Gastroesophageal sphincter (tissue), 4 donors: ENCODE measurements around the gene CALY. TPM values are rescaled to one million over a fixed set of nuclear protein-coding genes. Genes with fewer than 3 reads are reported as not detected.

Experiments used
- ATAC-seq: fragments of 150-250 bp; one replicate; pipeline ENCODE4 v1.9.1; 2016; ENCODE audit warnings: mild to moderate bottlenecking, moderate library complexity
- H3K27ac ChIP-seq, 4 donors: fragments of 200-600 bp; sonication (generic) in 3 of 4; 1 replicate in 3 of 4; 2 replicates in 1 of 4; pipeline ENCODE4 v1.5.1; 2016 to 2019
- H3K27me3 ChIP-seq: fragments of 200-600 bp; sonication (generic); one replicate; pipeline ENCODE4 v1.5.1; 2019
- H3K36me3 ChIP-seq, 2 donors: fragments of 200-600 bp; sonication (generic); one replicate each; pipeline ENCODE4 v1.5.1; 2019; ENCODE audit warnings: control low read depth in 1 of 2
- H3K4me1 ChIP-seq, 3 donors: fragments of 200-600 bp; sonication (generic); 1 replicate in 2 of 3; 2 replicates in 1 of 3; pipeline ENCODE4 v1.5.1; 2016 to 2019; ENCODE audit warnings: control low read depth in 2 of 3
- H3K4me3 ChIP-seq, 2 donors: fragments of 200-600 bp; sonication (generic); one replicate each; pipeline ENCODE4 v1.5.1; 2019; ENCODE audit warnings: mild to moderate bottlenecking in 1 of 2, moderate library complexity in 1 of 2
- H3K9me3 ChIP-seq, 3 donors: fragments of 200-600 bp; sonication (generic); one replicate each; pipeline ENCODE4 v1.5.1; 2017 to 2019; ENCODE audit warnings: control low read depth in 2 of 3
- EP300 ChIP-seq: sonication (generic); formaldehyde crosslinking; IDR thresholded peaks from one replicate; pipeline ENCODE4 v1.6.1; 2017; ENCODE audit warnings: antibody characterized with exemption, mild to moderate bottlenecking
- POLR2A ChIP-seq, 2 donors: fragments of 450-650 bp; IDR thresholded peaks; one replicate each; pipeline ENCODE4 v1.6.1; 2017; ENCODE audit warnings: antibody characterized with exemption in 2 of 2, mild to moderate bottlenecking in 2 of 2, moderate library complexity in 1 of 2
- POLR2AphosphoS5 ChIP-seq: sonication (generic); formaldehyde crosslinking; IDR thresholded peaks from one replicate; pipeline ENCODE4 v1.6.1; 2017; ENCODE audit warnings: antibody characterized with exemption
- WGBS, 2 donors: methylation state at CpG; one replicate each; pipeline ENCODE4 v1.1.5; 2018; ENCODE audit warnings: low coverage in 1 of 2; 5-methylcytosine and 5-hydroxymethylcytosine counted together
- total RNA-seq, 4 donors: library from RNA; depleted of rRNA; stranded (reverse); fragments of >200 nt; gene quantifications; one replicate each; pipeline ENCODE4 v1.1.0, GENCODE V29; 2016
- TF ChIP-seq, protein P1 (sequence below), 4 experiments: fragments of 200-600 bp in 2 of 4; fragments of 450-650 bp in 2 of 4; sonication (generic) in 1 of 4; IDR thresholded peaks; one replicate each; pipeline ENCODE4 v1.5.1; 2017 to 2019; ENCODE audit warnings: antibody characterized with exemption in 4 of 4, mild to moderate bottlenecking in 2 of 4, moderate library complexity in 2 of 4

The CALY gene
- total RNA-seq, 4 donors from 2014 or later = 0.47 to 1.5 (median 1.5) TPM; not detected in 1

- no peaks in the 10 kb centered on the region for H3K27me3 ChIP-seq
- WGBS, 2 donors = 33% methylated on average over 4 of the region's 36 CpGs; no CpG with 5 or more reads in 1 of the 2 donors
- peak; percentile 1 for ATAC-seq
- no peaks in the 10 kb centered on the region for H3K9me3 ChIP-seq
- TF ChIP-seq, protein P1, sequence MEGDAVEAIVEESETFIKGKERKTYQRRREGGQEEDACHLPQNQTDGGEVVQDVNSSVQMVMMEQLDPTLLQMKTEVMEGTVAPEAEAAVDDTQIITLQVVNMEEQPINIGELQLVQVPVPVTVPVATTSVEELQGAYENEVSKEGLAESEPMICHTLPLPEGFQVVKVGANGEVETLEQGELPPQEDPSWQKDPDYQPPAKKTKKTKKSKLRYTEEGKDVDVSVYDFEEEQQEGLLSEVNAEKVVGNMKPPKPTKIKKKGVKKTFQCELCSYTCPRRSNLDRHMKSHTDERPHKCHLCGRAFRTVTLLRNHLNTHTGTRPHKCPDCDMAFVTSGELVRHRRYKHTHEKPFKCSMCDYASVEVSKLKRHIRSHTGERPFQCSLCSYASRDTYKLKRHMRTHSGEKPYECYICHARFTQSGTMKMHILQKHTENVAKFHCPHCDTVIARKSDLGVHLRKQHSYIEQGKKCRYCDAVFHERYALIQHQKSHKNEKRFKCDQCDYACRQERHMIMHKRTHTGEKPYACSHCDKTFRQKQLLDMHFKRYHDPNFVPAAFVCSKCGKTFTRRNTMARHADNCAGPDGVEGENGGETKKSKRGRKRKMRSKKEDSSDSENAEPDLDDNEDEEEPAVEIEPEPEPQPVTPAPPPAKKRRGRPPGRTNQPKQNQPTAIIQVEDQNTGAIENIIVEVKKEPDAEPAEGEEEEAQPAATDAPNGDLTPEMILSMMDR (IDR thresholded peaks at IDR 0.05) = no peak
- TF ChIP-seq POLR2A (IDR thresholded peaks at IDR 0.05) = no peak
- no peak for TF ChIP-seq EP300
- no peak for TF ChIP-seq POLR2AphosphoS5
- H3K4me1 ChIP-seq = peaks cover 0 to 26% (median 10%) of the 10 kb centered on the region in 3 donors
- peak overlapping the region in 3 of 4 donors; percentile 78 to 88 (median 88) for H3K27ac ChIP-seq
- peaks cover 0 to 37% of the 10 kb centered on the region in 2 donors for H3K36me3 ChIP-seq
- H3K4me3 ChIP-seq = peak overlapping the region; percentile 81 to 93
Observed at GRCh38 chr10:133379801-133380666, 43.3 kb upstream of the CALY start.

GRCh38 chr10:133379152-133379800 is 42.6 kb upstream of the CALY start, which contains the start of gene PAOX:
Gene PAOX (plus strand): TSS chr10:133379262. CDS start chr10:133379317, 55 bp downstream.
- TF ChIP-seq EP300 (no peak), POLR2A (IDR thresholded peaks at IDR 0.05) (peak in 1 of 2 donors; percentile 9)
- TF ChIP-seq, protein P1 (IDR thresholded peaks at IDR 0.05) = no peak
- no CpG with 5 or more reads among the region's 78 CpGs for WGBS, 2 donors
- peak within 1 kb of the TSS; percentile 82 to 93 for H3K4me3 ChIP-seq
- H3K27ac ChIP-seq = peak within 1 kb of the TSS; percentile 56 to 88 (median 88)
- H3K9me3 ChIP-seq = no peaks in the 10 kb centered on the region
- H3K27me3 ChIP-seq = no peaks in the 10 kb centered on the region
- H3K36me3 ChIP-seq = peaks cover 0 to 29% of the 10 kb centered on the region in 2 donors
- peak; percentile 81 for ATAC-seq
- H3K4me1 ChIP-seq = peaks cover 0 to 31% (median 13%) of the 10 kb centered on the region in 3 donors

DNA sequence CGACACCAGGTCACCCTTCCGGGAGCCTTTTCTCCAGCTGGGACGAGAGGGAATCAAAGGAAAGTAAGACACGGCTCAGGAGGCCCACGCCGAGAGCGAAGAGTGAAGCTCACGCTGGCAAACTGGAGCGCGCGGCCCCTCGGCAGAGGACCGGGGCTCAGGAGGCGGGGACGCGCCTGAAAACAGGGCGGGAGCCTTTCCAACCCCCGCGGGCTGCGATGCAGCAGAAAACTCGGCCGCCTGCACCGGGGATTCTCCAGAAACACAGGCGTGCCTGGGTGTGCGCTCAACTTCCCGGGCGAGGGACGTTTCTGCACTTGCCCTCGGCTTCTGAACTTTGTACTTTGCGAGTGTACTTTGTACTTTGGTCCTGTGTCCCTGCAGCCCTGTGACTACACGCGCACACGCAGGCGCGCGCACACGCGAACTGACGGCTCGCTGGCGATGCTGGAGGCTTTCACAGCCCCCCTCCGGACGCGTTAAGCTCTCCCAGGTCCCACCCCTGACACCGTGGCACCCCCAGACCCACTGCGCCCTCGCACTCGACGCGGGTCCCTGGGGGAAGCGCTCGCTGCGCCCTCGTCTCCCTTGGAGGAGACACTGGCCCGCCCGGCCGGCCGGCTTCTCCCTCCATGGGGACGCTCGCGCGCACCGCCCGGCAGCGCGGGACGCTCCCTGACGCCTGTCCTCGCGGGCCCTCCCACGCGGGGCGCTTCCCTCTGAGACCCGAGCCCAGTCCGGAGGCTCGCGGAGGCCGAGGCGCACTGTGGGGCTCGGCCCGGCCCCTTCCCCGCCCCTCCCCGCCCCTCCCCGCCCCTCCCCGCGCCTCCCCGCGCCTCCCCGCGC is 41.8 kb upstream of the CALY start:
- Histone ChIP-seq H3K27ac (peak overlapping the region; percentile 56 to 88 (median 88)), H3K4me1 (peaks cover 0 to 37% (median 16%) of the 10 kb centered on the region in 3 donors), H3K4me3 (peak overlapping the region; percentile 82 to 93), H3K9me3 (no peaks in the 10 kb centered on the region), H3K27me3 (no peaks in the 10 kb centered on the region), H3K36me3 (peaks cover 0 to 21% of the 10 kb centered on the region in 2 donors)
- TF ChIP-seq, protein P1 (IDR thresholded peaks at IDR 0.05) = no peak
- TF ChIP-seq POLR2A (IDR thresholded peaks at IDR 0.05) (peak; percentile 13 to 61), EP300 (no peak)
- no CpG with 5 or more reads among the region's 90 CpGs for WGBS, 2 donors
- peak; percentile 64 for ATAC-seq

DNA sequence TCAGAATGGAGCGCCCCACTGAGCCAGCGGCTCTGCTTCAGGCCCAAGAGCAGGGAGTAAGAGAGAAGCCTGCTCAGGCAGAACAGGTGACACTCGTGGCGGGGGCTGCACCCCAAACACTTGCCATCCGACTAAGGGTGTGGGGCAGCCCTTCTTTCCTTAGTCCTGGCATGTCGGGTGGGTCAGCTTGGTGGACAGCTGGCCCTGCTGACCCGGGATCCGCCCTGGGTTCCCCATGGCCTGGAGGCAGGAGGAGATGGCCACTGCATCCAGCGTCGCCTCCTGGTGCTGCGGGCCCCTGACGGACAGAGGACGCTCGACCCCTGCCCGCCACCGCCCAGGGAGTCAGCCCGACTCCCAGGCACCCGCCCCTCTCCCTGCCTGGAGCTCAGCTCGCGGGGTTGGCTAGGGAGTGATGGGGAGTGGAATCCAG is 41.1 kb upstream of the CALY start:
- no peaks in the 10 kb centered on the region for H3K9me3 ChIP-seq
- TF ChIP-seq POLR2A (IDR thresholded peaks at IDR 0.05) (no peak), POLR2AphosphoS5 (no peak), EP300 (no peak)
- TF ChIP-seq, protein P1 (IDR thresholded peaks at IDR 0.05) = no peak
- H3K4me1 ChIP-seq = peaks cover 0 to 37% (median 16%) of the 10 kb centered on the region in 3 donors
- WGBS, 2 donors = no CpG with 5 or more reads among the region's 20 CpGs
- H3K4me3 ChIP-seq = peak overlapping the region; percentile 82 to 93
- H3K27me3 ChIP-seq = no peaks in the 10 kb centered on the region
- H3K36me3 ChIP-seq = peaks cover 0 to 15% of the 10 kb centered on the region in 2 donors
- H3K27ac ChIP-seq = peak overlapping the region in 3 of 4 donors; percentile 87 to 88 (median 88)
- no peak for ATAC-seq
